Heart right ventricle (tissue), 16 donors: ENCODE results near the gene DPH2. TPM values are rescaled to one million over a fixed set of nuclear protein-coding genes. Genes with fewer than 3 reads are reported as not detected.
A peak's percentile ranks its signal among the peaks of the same experiment; 100 is the strongest.

Source experiments
- ATAC-seq, 8 donors: fragments of 200-7000 bp; cut with Tn5 transposase; one replicate each; pipeline ENCODE4 v1.9.1; 2020; ENCODE audit warnings: mild to moderate bottlenecking in 8 of 8, moderate library complexity in 8 of 8, moderate number of reproducible peaks in 1 of 8
- DNase-seq, 2 donors: peaks; one replicate each; pipeline ENCODE4 v3.0.0-alpha.2; 2020
- H3K27ac ChIP-seq, 10 donors: fragments of 200-600 bp; sonication (generic) in 2 of 10; one replicate each; pipeline versions ENCODE4 v1.5.0 to v1.8.0; 2020 to 2022; ENCODE audit warnings: mild to moderate bottlenecking in 3 of 10
- H3K27me3 ChIP-seq, 7 donors: fragments of 200-600 bp; one replicate each; pipeline ENCODE4 v1.8.0; 2021 to 2022; ENCODE audit warnings: mild to moderate bottlenecking in 2 of 7
- H3K36me3 ChIP-seq, 9 donors: fragments of 200-600 bp; sonication (generic) in 1 of 9; one replicate each; pipeline versions ENCODE4 v1.5.0 to v1.8.0; 2020 to 2022; ENCODE audit warnings: mild to moderate bottlenecking in 2 of 9
- H3K4me1 ChIP-seq, 9 donors: fragments of 200-600 bp; sonication (generic) in 1 of 9; one replicate each; pipeline versions ENCODE4 v1.5.0 to v1.8.0; 2020 to 2022; ENCODE audit warnings: mild to moderate bottlenecking in 4 of 9
- H3K4me3 ChIP-seq, 10 donors: fragments of 200-600 bp; sonication (generic) in 2 of 10; one replicate each; pipeline versions ENCODE4 v1.5.0 to v1.8.0; 2020 to 2022; ENCODE audit warnings: mild to moderate bottlenecking in 7 of 10, moderate library complexity in 2 of 10
- H3K9me3 ChIP-seq, 11 donors: fragments of 200-600 bp in 10 of 11; sonication (generic) in 2 of 11; one replicate each; pipeline versions ENCODE4 v1.5.0 to v1.8.0; 2013 to 2022; ENCODE audit warnings: mild to moderate bottlenecking in 2 of 11, control low read depth in 1 of 11, moderate library complexity in 1 of 11
- WGBS, 2 donors: extraction: QIAGEN DNeasy Blood & Tissue Kit; methylation state at CpG; one replicate each; pipeline ENCODE4 v1.1.7; 2013; ENCODE audit warnings: inconsistent platforms in 1 of 2; 5-methylcytosine and 5-hydroxymethylcytosine counted together
- intact Hi-C, 10 donors: fragments of 100-400 bp; cut with DNase I; formaldehyde crosslinking; loops; one replicate each; pipeline versions ENCODE4 v1.11.1 to v1.14.2; 2022
- polyA plus RNA-seq, 2 donors: library from polyadenylated mRNA; stranded (reverse); fragments of 200-250 nt; gene quantifications; one replicate each; pipeline ENCODE4 v1.2.3, GENCODE V29; 2013
- total RNA-seq, 10 donors: library from RNA; stranded (reverse); fragmentation: NEBNext Ultra II Directional in 3 of 10; extraction: Animal tissue kit (Norgen Biotek cat#: 25700) in 3 of 10; gene quantifications; one replicate each; pipeline versions ENCODE4 v1.2.1 to v1.2.4, GENCODE V29; 2021 to 2023
- TF ChIP-seq, protein P1 (sequence below), 9 donors: fragments of 200-600 bp; sonication (generic) in 2 of 9; IDR thresholded peaks; one replicate each; pipeline versions ENCODE4 v1.5.0 to v1.8.0; 2021 to 2022; ENCODE audit warnings: antibody characterized with exemption in 9 of 9, mild to moderate bottlenecking in 5 of 9, moderate library complexity in 1 of 9
- donor health status: Arrhythmogenic right ventricular cardiomyopathy.
- donor health status: ischemic (EF 13 %, LVEDD 7.1; RV severe dilation, severe dysfunction).
- donor health status: healthy with polysubstance abuse.
- donor health status: DM: no; HTN: yes; CAD: no.
- donor health status: DM: no; HTN: no; CAD: no.
- donor health status: ischemic (EF 25% LVEDD 6.9; RV normal size, moderate dysfunction).
- donor health status: ischemic (EF 25% LVEDD 5.7; RV mildly dilated, moderate dysfunction).
- donor health status: healthy.
- donor health status: DM: yes; HTN: yes; CAD: no.
- donor health status: Ischemic cardiomyopathy.
- donor health status: ischemic (EF 35%, LVEDD 5.7; RV mildly dilated, moderate dysfunction).
- donor health status: nonischemic (EF 11% LVEDD 7.7; RV severe dilation, severe dysfunction).
- donor health status: DM: yes; HTN: yes; CAD: no.
- donor health status: PGD.
- donor health status: ischemic (EF 29% LVEDD 5.4; RV normal size, mild dysfunction).
- donor health status: nonischemic (EF 23%, LVEDD 6.1; RV moderate dilation, normal function).

Gene DPH2
- total and polyA plus RNA-seq, 12 donors = 9.4 to 33.7 (median 14.3) TPM

DNA sequence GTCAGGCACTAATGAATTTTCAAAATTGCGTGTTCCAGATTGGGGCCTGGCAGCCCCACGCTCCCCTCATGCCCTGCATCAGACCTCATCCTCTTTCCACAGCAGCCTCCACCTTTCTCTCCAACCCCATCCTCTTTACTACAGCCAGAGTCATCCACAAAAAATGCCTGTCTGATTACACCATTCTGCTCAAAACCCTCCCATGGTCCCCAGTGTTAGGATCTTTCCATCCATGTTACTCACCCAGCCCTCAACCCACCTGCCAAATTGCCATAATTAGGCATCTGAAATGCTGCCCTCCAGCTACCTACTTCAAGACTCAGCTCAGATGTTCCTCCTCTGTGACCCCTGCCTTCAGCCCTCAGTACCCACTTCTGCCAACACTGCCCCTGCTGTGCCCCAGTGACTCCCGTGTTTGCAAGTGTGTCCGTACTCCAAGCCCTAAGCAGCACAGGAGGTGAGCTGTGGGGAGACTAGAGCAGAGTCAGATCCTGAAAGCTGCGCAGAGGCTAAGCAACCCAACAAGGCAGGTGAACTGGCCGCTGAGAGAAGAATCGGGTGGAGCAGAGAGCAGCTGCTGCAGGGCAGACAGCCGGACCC is 36.9 kb upstream of the DPH2 start:
- DNase-seq (no peak), ATAC-seq (no peak)
- peaks cover 6 to 40% (median 17%) of the 10 kb centered on the region in 9 donors for H3K4me1 ChIP-seq
- H3K4me3 ChIP-seq = peak overlapping the region in 9 of 10 donors; percentile 22 to 44 (median 38)
- H3K27me3 ChIP-seq = peaks cover 0 to 41% (median 26%) of the 10 kb centered on the region in 7 donors
- H3K9me3 ChIP-seq = no peaks in the 10 kb centered on the region
- peaks cover 0 to 5% (median 0%) of the 10 kb centered on the region in 9 donors for H3K36me3 ChIP-seq
- intact Hi-C loops = loop anchor here in 8 of 10 donors (1.0 to 10.0 kb wide), 5 partner anchors 169 to 408 kb away; partner anchors contain the start of gene PTPRF (in 1 of the 8)
- 31 to 32% methylated on average over 8 of the region's 8 CpGs for WGBS, 2 donors
- H3K27ac ChIP-seq = peak overlapping the region in 1 of 10 donors; percentile 9
- TF ChIP-seq, protein P1, sequence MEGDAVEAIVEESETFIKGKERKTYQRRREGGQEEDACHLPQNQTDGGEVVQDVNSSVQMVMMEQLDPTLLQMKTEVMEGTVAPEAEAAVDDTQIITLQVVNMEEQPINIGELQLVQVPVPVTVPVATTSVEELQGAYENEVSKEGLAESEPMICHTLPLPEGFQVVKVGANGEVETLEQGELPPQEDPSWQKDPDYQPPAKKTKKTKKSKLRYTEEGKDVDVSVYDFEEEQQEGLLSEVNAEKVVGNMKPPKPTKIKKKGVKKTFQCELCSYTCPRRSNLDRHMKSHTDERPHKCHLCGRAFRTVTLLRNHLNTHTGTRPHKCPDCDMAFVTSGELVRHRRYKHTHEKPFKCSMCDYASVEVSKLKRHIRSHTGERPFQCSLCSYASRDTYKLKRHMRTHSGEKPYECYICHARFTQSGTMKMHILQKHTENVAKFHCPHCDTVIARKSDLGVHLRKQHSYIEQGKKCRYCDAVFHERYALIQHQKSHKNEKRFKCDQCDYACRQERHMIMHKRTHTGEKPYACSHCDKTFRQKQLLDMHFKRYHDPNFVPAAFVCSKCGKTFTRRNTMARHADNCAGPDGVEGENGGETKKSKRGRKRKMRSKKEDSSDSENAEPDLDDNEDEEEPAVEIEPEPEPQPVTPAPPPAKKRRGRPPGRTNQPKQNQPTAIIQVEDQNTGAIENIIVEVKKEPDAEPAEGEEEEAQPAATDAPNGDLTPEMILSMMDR (IDR thresholded peaks at IDR 0.05) = no peak

DNA sequence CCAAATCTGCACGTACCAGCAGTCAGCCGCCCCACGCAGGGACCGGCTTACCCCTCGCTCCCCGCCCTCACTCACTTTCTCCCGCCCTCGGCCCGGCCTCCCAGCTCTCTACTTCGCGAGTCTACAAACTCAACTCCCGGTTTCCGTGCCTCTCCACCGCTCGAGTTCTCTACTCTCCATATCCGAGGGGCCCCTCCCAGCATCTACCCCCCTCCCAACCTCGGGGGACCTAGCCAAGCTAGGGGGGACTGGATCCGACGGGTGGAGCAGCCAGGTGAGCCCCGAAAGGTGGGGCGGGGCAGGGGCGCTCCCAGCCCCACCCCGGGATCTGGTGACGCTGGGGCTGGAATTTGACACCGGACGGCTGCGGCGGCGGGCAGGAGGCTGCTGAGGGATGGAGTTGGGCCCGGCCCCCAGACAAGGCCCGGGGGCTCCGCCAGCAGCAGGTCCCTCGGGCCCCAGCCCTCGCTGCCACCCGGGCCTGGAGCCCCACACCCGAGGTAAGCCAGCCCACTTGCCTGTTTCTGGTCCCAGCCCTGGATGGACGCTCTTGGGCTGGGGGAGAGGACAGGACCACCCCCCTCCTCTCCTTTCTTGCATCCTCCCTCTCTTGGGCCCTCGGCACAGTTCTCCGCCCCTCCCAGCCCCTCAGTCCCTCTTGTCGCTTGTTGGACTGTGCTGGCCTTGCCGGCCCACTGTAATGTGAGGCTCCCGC is 36.3 kb upstream of the DPH2 start, which contains the start of gene ARTN:
TSS of gene ARTN (plus strand) at position 416 of the 715 bp plus-strand sequence. CDS start 1,856 bp downstream, outside the sequence.
- H3K4me3 ChIP-seq = peak within 1 kb of the TSS; percentile 4 to 44 (median 37)
- peaks cover 0 to 41% (median 26%) of the 10 kb centered on the region in 7 donors for H3K27me3 ChIP-seq
- peak in 6 of 8 donors; percentile 5 to 29 (median 8) for ATAC-seq
- H3K27ac ChIP-seq = peak within 1 kb of the TSS in 2 of 10 donors; percentile 7 to 9
- WGBS, 2 donors = 3% methylated on average over 33 to 42 of the region's 42 CpGs
- DNase-seq = peak in 1 of 2 donors; percentile 24
- intact Hi-C loops = loop anchor here in 9 of 10 donors (1.0 to 10.0 kb wide), 8 partner anchors 169 to 409 kb away; partner anchors contain the start of gene PTPRF (in 1 of the 9)
- H3K4me1 ChIP-seq = peaks cover 6 to 40% (median 20%) of the 10 kb centered on the region in 9 donors
- no peaks in the 10 kb centered on the region for H3K9me3 ChIP-seq
- TF ChIP-seq, protein P1 (IDR thresholded peaks at IDR 0.05) = no peak
- peaks cover 0 to 5% (median 0%) of the 10 kb centered on the region in 9 donors for H3K36me3 ChIP-seq

DNA sequence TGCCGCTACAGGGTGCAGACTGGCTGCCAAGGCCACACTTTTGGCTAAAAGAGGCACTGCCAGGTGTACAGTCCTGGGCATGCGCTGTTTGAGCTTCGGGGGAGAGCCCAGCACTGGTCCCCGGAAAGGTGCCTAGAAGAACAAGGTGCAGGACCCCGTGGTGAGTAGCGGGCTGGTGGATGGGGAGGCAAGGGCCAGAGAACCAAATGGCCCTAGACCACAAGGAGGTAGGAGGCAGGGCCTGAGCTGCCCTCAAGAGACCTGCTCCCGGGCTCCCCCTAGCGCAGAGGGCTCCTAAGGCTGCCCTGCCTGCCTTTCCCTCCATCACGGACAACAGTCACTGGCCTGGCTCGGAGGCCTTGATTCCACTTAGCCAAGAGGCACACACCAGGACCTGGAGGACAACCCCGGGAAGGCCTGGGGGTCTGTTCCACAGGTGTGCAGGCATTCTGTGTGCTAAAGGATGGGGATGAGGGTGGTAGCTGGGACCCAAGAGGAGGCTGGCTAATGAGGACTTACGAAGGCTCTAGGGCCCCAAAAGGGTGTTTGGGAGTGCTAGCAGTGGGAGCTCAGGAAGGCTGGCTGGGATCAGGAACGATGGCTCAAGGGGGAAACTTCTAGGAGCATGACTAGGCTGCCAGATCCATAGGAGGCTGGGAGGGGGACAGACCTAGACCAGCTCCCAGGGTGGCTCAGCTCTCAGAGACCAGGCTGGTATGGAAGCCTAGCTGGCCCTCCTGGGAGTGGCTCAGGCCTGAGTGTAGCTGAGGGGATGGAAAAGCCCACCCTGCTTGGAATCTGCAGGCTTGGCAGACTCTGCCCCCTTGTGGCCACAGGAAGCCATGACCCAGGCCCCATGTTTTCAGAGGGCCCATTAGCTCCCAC is 35.5 kb upstream of the DPH2 start:
- TF ChIP-seq, protein P1 (IDR thresholded peaks at IDR 0.05) = peak; percentile 72 to 87 (median 78)
- intact Hi-C loops = loop anchor here in 9 of 10 donors (1.0 to 10.0 kb wide), 7 partner anchors 171 to 410 kb away; partner anchors contain the start of gene PTPRF (in 1 of the 9)

More for the DNA sequence above, 35.5 kb upstream of the DPH2 start:
- H3K36me3 ChIP-seq = peaks cover 0 to 5% (median 0%) of the 10 kb centered on the region in 9 donors
- H3K4me3 ChIP-seq = peak overlapping the region in 4 of 10 donors; percentile 36 to 44 (median 42)
- H3K27ac ChIP-seq = peak overlapping the region in 1 of 10 donors; percentile 9
- peaks cover 0 to 41% (median 26%) of the 10 kb centered on the region in 7 donors for H3K27me3 ChIP-seq
- peak; percentile 44 to 55 for DNase-seq
- peak in 7 of 8 donors; percentile 46 to 75 (median 62) for ATAC-seq
- H3K4me1 ChIP-seq = peaks cover 6 to 40% (median 23%) of the 10 kb centered on the region in 9 donors
- H3K9me3 ChIP-seq = no peaks in the 10 kb centered on the region
- WGBS, 2 donors = 27 to 35% methylated on average over 13 of the region's 13 CpGs
